Transverse colon (tissue), 4 donors: ENCODE measurements around the gene ATP1B1. TPM values are rescaled to one million over a fixed set of nuclear protein-coding genes. Genes with fewer than 3 reads are reported as not detected.

Source experiments
- DNase-seq: peaks from one replicate; pipeline ENCODE4 v3.0.0-alpha.2; 2019
- H3K27ac ChIP-seq, 4 donors: fragments of 200-600 bp; sonication (generic); 2 replicates each; pipeline ENCODE4 v1.5.1; 2016 to 2018; ENCODE audit warnings: inconsistent platforms in 4 of 4
- H3K27me3 ChIP-seq: fragments of 200-600 bp; sonication (generic); 2 replicates; pipeline ENCODE4 v1.5.1; 2017; ENCODE audit warnings: inconsistent platforms
- H3K36me3 ChIP-seq, 4 donors: fragments of 200-600 bp; sonication (generic); 2 replicates each; pipeline ENCODE4 v1.5.1; 2017 to 2019; ENCODE audit warnings: inconsistent platforms in 4 of 4
- H3K4me1 ChIP-seq, 4 donors: fragments of 200-600 bp; sonication (generic); 2 replicates each; pipeline ENCODE4 v1.5.1; 2017 to 2020; ENCODE audit warnings: inconsistent platforms in 4 of 4
- H3K4me3 ChIP-seq, 4 donors: fragments of 200-600 bp; sonication (generic); 1 replicate in 1 of 4; 2 replicates in 3 of 4; pipeline versions ENCODE4 v1.5.1 to v1.6.1; 2017 to 2019; ENCODE audit warnings: inconsistent platforms in 4 of 4
- H3K9me3 ChIP-seq, 2 donors: fragments of 200-600 bp; sonication (generic); 2 replicates each; pipeline ENCODE4 v1.5.1; 2017 to 2019; ENCODE audit warnings: inconsistent platforms in 2 of 2
- EP300 ChIP-seq: sonication (generic); formaldehyde crosslinking; IDR thresholded peaks from one replicate; pipeline ENCODE4 v1.6.1; 2017; ENCODE audit warnings: antibody characterized with exemption, low read depth
- POLR2A ChIP-seq: fragments of 450-650 bp; IDR thresholded peaks from one replicate; pipeline ENCODE4 v1.6.1; 2016; ENCODE audit warnings: antibody characterized with exemption, mild to moderate bottlenecking, moderate library complexity
- POLR2AphosphoS5 ChIP-seq, 3 donors: sonication (generic); formaldehyde crosslinking; IDR thresholded peaks; one replicate each; pipeline ENCODE4 v1.6.1; 2016; ENCODE audit warnings: antibody characterized with exemption in 3 of 3
- WGBS, 2 donors: methylation state at CpG; one replicate each; pipeline ENCODE4 v1.1.5; 2018; ENCODE audit warnings: low coverage in 1 of 2; 5-methylcytosine and 5-hydroxymethylcytosine counted together
- in situ Hi-C, 4 donors: fragments of 200-750 bp; cut with MboI; loops; one replicate each; pipeline versions ENCODE4 v1.15.0 to v1.15.1; 2017; ENCODE audit warnings: low sequenced_read_pairs in 3 of 4, low pct_ligation_motif_present in 1 of 4, low pct_unique_long_range_greater_than_20kb in 1 of 4
- intact Hi-C: fragments of 100-400 bp; cut with DNase I; formaldehyde crosslinking; loops from one replicate; pipeline ENCODE4 v1.15.1; 2023; ENCODE audit warnings: low total_unique reads
- total RNA-seq, 4 donors: library from RNA; depleted of rRNA; stranded (reverse); fragments of >200 nt; gene quantifications; one replicate each; pipeline ENCODE4 v1.1.0, GENCODE V29; 2016
- TF ChIP-seq, protein P1 (sequence below), 5 experiments: fragments of 200-600 bp in 3 of 5; fragments of 450-650 bp in 2 of 5; sonication (generic) in 3 of 5; IDR thresholded peaks; 1 replicate in 2 of 5; 2 replicates in 3 of 5; pipeline ENCODE4 v1.5.1; 2016 to 2017; ENCODE audit warnings: antibody characterized with exemption in 5 of 5, inconsistent platforms in 3 of 5, mild to moderate bottlenecking in 2 of 5, moderate library complexity in 1 of 5

Gene ATP1B1
- total RNA-seq, 4 donors from 2014 or later, result 82.8 to 493 (median 375) TPM

DNA sequence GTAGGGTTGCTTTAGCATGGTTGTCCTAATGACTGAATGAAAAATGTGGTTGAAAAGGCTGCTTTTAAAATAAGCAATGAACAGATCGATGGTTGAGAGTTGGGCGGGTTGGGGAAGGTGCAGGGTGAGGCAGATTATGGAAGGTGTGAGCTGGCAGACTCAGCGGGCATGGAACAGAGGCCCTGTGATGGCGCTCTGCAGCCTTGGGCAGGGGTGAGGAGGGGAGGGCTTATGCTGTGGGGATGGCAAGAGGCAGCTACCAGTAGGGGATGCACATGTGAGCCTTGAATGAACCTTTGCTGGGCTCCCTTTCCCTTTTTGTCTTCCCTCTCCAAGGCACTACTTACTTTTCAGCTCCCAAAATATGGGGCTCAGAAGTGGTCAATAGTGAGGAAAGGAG, 30.9 kb downstream of the ATP1B1 start:
- TF ChIP-seq EP300 (no peak), POLR2AphosphoS5 (IDR thresholded peaks at IDR 0.05) (no peak), POLR2A (no peak)
- TF ChIP-seq, protein P1, sequence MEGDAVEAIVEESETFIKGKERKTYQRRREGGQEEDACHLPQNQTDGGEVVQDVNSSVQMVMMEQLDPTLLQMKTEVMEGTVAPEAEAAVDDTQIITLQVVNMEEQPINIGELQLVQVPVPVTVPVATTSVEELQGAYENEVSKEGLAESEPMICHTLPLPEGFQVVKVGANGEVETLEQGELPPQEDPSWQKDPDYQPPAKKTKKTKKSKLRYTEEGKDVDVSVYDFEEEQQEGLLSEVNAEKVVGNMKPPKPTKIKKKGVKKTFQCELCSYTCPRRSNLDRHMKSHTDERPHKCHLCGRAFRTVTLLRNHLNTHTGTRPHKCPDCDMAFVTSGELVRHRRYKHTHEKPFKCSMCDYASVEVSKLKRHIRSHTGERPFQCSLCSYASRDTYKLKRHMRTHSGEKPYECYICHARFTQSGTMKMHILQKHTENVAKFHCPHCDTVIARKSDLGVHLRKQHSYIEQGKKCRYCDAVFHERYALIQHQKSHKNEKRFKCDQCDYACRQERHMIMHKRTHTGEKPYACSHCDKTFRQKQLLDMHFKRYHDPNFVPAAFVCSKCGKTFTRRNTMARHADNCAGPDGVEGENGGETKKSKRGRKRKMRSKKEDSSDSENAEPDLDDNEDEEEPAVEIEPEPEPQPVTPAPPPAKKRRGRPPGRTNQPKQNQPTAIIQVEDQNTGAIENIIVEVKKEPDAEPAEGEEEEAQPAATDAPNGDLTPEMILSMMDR (IDR thresholded peaks at IDR 0.05), result no peak
- Histone ChIP-seq H3K4me1 (no peaks in the 10 kb centered on the region), H3K9me3 (no peaks in the 10 kb centered on the region), H3K27ac (no peak overlapping the region), H3K36me3 (peaks cover 0 to 4% (median 0%) of the 10 kb centered on the region in 4 donors), H3K27me3 (no peaks in the 10 kb centered on the region), H3K4me3 (no peak overlapping the region)
- DNase-seq, result no peak
- in situ Hi-C loops (loop anchor here in 1 of 4 donors (25.0 kb wide), 1 partner anchor 525 kb away; no protein-coding TSS in a partner anchor), intact Hi-C loops (no loop called here)
- WGBS, 2 donors, result 95 to 99% methylated on average over 4 of the region's 4 CpGs

DNA sequence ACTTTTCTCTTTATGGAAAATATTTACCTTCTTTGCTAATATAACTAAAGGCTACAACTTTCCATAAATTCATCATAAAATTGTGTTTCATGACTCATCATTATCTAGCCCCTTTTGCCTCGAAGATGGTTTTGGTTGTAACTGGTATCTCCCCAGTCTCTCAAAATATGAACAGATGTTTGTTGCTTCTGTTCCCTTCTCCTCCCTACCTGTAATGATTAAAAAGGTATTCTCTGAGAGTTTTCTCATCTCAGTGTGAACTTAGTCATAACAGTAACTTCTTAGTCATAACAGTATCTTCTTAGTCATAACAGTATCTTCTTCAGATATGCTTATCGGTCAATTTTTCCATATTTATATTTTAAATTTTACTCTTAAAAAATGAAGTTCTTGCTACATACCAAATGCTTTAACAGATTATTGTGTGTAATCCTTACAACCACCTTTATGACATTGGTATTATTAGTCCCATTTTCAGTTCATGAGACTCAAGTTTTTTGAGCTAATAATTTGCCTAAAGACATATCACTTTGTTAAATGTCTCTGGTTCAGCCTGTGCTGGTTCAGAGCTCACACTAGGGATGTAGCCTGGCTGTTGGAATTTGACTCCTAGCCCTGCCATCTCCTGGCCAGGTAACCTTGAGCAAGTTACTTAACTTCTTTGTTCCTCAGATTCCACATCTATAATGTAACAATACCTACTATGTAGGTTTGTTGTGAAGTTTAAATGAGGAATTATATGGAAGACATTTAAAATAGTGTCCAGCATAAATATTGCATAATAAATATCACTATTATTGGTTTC, 32.6 kb downstream of the ATP1B1 start:
- in situ Hi-C loops (loop anchor here in 1 of 4 donors (25.0 kb wide), 1 partner anchor 527 kb away; no protein-coding TSS in a partner anchor), intact Hi-C loops (no loop called here)
- Histone ChIP-seq H3K4me3 (no peak overlapping the region), H3K27ac (no peak overlapping the region), H3K27me3 (no peaks in the 10 kb centered on the region), H3K4me1 (no peaks in the 10 kb centered on the region), H3K36me3 (no peaks in the 10 kb centered on the region), H3K9me3 (no peaks in the 10 kb centered on the region)
- TF ChIP-seq POLR2AphosphoS5 (IDR thresholded peaks at IDR 0.05), result no peak
- TF ChIP-seq, protein P1 (IDR thresholded peaks at IDR 0.05), result no peak
- TF ChIP-seq EP300, result no peak
- TF ChIP-seq POLR2A, result no peak
- DNase-seq, result no peak
- WGBS, 2 donors, result 63 to 75% methylated on average over 2 of the region's 2 CpGs

DNA sequence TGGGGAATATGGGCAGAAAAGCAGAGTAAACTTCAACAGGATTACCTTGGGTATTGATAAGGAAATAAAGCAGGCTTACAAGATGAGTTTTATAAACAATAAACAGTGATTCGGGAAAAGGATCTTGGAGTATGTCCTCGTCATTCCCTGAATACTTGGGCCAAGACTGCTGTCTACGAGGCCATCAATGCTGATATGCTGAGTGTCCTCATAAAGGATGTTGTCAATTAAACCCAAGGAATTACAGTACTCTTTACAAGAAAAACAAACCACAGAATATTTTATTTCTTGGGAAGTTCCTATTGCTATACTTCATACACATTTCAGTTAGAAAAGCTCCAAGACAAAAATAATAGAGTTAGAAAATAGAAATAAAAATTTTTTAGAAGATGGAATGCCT, 34.9 kb downstream of the ATP1B1 start:
- H3K9me3 ChIP-seq, result no peaks in the 10 kb centered on the region
- WGBS, 2 donors, result 85 to 88% methylated on average over 3 of the region's 3 CpGs
- H3K27ac ChIP-seq, result no peak overlapping the region
- no peak overlapping the region for H3K4me3 ChIP-seq
- H3K4me1 ChIP-seq, result peaks cover 0 to 13% (median 3%) of the 10 kb centered on the region in 4 donors
- no peaks in the 10 kb centered on the region for H3K27me3 ChIP-seq
- no peak for DNase-seq
- intact Hi-C loops, result no loop called here
- in situ Hi-C loops, result loop anchor here in 1 of 4 donors (25.0 kb wide), 1 partner anchor 529 kb away; no protein-coding TSS in a partner anchor
- no peak for TF ChIP-seq POLR2A
- TF ChIP-seq, protein P1 (IDR thresholded peaks at IDR 0.05), result no peak
- no peak for TF ChIP-seq EP300
- no peak for TF ChIP-seq POLR2AphosphoS5 (IDR thresholded peaks at IDR 0.05)
- H3K36me3 ChIP-seq, result no peaks in the 10 kb centered on the region

DNA sequence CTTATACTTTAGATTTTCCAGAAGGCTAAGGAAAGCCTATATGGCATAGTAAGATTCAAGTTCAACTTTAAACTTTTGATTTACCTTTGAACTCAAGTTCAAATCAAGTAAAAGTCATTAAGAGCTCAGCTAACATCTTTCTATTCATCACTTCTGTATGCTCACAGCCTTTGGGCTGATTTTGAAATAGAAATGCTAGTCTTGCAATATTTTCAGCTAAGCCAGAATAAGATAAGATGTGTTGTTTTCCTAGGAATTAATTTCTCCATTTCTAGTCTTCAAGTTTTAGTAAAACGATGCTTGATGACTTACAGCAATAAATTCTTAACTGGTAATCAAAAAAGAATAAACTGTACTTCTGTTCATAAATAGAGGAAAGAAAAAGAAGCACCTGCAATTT, 35.6 kb downstream of the ATP1B1 start:
- intact Hi-C loops, result no loop called here
- no peak overlapping the region for H3K27ac ChIP-seq
- DNase-seq, result no peak
- H3K36me3 ChIP-seq, result no peaks in the 10 kb centered on the region
- H3K4me3 ChIP-seq, result no peak overlapping the region
- TF ChIP-seq POLR2A (no peak), POLR2AphosphoS5 (IDR thresholded peaks at IDR 0.05) (no peak), EP300 (no peak)
- TF ChIP-seq, protein P1 (IDR thresholded peaks at IDR 0.05), result no peak
- WGBS, 2 donors, result 0 to 42% methylated on average over 1 of the region's 1 CpG
- H3K4me1 ChIP-seq, result peaks cover 0 to 18% (median 3%) of the 10 kb centered on the region in 4 donors
- H3K27me3 ChIP-seq, result no peaks in the 10 kb centered on the region
- no peaks in the 10 kb centered on the region for H3K9me3 ChIP-seq
- in situ Hi-C loops, result loop anchor here in 1 of 4 donors (25.0 kb wide), 1 partner anchor 530 kb away; no protein-coding TSS in a partner anchor
